ENCODE data around the gene PIAS2.
"Not testable (repeated sequence)": the region's sequence is repeated elsewhere in the genome, so short reads cannot be mapped to it uniquely, and the experiment has no call there.

Gene PIAS2

GRCh38 chr18:46809145-46809544 lies 108.2 kb downstream of the PIAS2 start:
- Histone ChIP-seq H3K4me3 (IDR thresholded peaks at IDR 0.05; ENCODE audit: insufficient read depth, low read depth, low read length) (no peak overlapping the region), H2AFZ (ENCODE audit: low read depth) (no peak overlapping the region), H3K27me3 (ENCODE audit: insufficient read depth, low read depth) (no peaks in the 10 kb centered on the region), H3K9ac (no peak overlapping the region), H3K79me2 (ENCODE audit: insufficient read depth, low read depth) (no peaks in the 10 kb centered on the region), H3K36me3 (ENCODE audit: insufficient read depth) (no peaks in the 10 kb centered on the region), H3K4me1 (ENCODE audit: low read depth, poor library complexity, severe bottlenecking) (no peaks in the 10 kb centered on the region), H4K20me1 (ENCODE audit: insufficient read depth) (no peaks in the 10 kb centered on the region), H3K27ac (no peak overlapping the region), H3K4me2 (no peak overlapping the region)
- TF ChIP-seq CTCF (conservative IDR thresholded peaks at IDR 0.05; ENCODE audit: low read depth, low read length), result no peak

DNA sequence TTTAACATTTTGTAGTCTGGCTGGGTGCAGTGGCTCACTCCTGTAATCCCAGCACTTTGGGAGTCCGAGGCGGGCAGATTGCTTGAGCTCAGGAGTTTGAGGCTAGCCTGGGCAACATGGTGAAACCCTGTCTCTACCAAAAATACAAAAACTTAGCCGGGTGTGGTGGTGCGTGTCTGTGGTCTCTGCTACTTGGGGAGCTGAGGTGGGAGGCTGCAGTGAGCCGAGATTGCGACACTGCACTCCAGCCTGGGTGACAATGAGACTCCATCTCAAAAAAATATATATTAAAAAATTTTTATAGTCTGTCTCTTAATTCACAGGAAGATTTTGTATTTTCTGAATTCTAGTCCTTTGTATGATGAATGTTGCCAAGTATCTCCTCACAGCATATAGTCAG lies 121.4 kb downstream of the PIAS2 start:
- not testable (repeated sequence) for H3K4me1 ChIP-seq (ENCODE audit: low read depth, poor library complexity, severe bottlenecking); H3K4me3 ChIP-seq (IDR thresholded peaks at IDR 0.05; ENCODE audit: insufficient read depth, low read depth, low read length); H3K4me2 ChIP-seq; H3K27ac ChIP-seq; H3K36me3 ChIP-seq (ENCODE audit: insufficient read depth); H3K79me2 ChIP-seq (ENCODE audit: insufficient read depth, low read depth); H3K9ac ChIP-seq; H3K27me3 ChIP-seq (ENCODE audit: insufficient read depth, low read depth); H2AFZ ChIP-seq (ENCODE audit: low read depth); H4K20me1 ChIP-seq (ENCODE audit: insufficient read depth)

DNA sequence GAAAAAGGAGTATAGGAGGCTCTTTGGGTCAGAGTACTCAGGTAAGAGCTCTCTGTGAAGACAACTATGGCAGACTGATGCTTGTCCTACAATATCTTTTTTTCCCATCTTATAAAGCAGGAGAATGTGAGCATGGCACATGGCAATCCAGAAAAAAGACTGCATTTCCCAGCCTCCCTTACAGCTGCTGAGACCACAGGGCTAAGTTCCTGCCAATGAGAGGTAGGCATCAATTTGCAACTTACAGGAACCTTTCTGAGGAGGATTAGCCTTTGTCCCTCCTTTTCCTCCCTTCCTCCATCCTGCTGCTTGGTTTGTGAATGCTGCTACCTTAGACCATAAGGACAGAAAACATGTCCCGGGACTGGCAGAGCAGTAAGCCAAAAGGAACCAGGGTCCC lies 122.7 kb downstream of the PIAS2 start:
- Histone ChIP-seq H3K27me3 (ENCODE audit: insufficient read depth, low read depth) (no peaks in the 10 kb centered on the region), H3K4me3 (IDR thresholded peaks at IDR 0.05; ENCODE audit: insufficient read depth, low read depth, low read length) (no peak overlapping the region), H3K27ac (no peak overlapping the region), H2AFZ (ENCODE audit: low read depth) (no peak overlapping the region), H4K20me1 (ENCODE audit: insufficient read depth) (no peaks in the 10 kb centered on the region), H3K36me3 (ENCODE audit: insufficient read depth) (no peaks in the 10 kb centered on the region), H3K4me2 (no peak overlapping the region), H3K9ac (no peak overlapping the region), H3K79me2 (ENCODE audit: insufficient read depth, low read depth) (no peaks in the 10 kb centered on the region), H3K4me1 (ENCODE audit: low read depth, poor library complexity, severe bottlenecking) (no peaks in the 10 kb centered on the region)
- no peak for TF ChIP-seq CTCF (conservative IDR thresholded peaks at IDR 0.05; ENCODE audit: low read depth, low read length)

DNA sequence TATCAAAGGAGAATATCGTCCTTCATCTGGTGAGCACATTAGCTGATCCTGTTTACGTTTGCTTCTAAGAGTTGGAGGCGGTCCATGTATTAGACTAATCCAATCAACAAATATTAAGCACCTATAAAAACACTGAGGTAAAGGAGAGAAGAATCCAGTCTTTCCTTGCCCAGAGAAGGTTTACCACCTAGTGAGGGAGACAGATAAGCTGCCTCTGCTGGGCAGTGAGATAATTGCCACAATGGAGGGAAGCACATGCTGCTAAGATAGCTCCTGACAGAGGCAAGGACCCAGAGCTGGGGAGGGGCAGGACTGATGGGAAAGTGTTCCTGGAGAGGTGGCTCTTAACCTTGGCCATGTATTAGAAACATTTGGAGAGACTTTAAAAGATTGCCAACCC lies 123.7 kb downstream of the PIAS2 start:
- Histone ChIP-seq H3K79me2 (ENCODE audit: insufficient read depth, low read depth) (no peaks in the 10 kb centered on the region), H3K9ac (no peak overlapping the region), H3K27ac (no peak overlapping the region), H4K20me1 (ENCODE audit: insufficient read depth) (no peaks in the 10 kb centered on the region), H2AFZ (ENCODE audit: low read depth) (no peak overlapping the region), H3K4me1 (ENCODE audit: low read depth, poor library complexity, severe bottlenecking) (no peaks in the 10 kb centered on the region), H3K4me2 (no peak overlapping the region), H3K27me3 (ENCODE audit: insufficient read depth, low read depth) (no peaks in the 10 kb centered on the region), H3K36me3 (ENCODE audit: insufficient read depth) (no peaks in the 10 kb centered on the region), H3K4me3 (IDR thresholded peaks at IDR 0.05; ENCODE audit: insufficient read depth, low read depth, low read length) (no peak overlapping the region)
- TF ChIP-seq CTCF (conservative IDR thresholded peaks at IDR 0.05; ENCODE audit: low read depth, low read length), result 0 out of 2 replicates have a peak, but pooled peaks have one; percentile 12

GRCh38 chr18:46789088-46789487 lies 128.2 kb downstream of the PIAS2 start:
- H3K9ac ChIP-seq, result no peak overlapping the region
- no peak overlapping the region for H2AFZ ChIP-seq (ENCODE audit: low read depth)
- H3K4me1 ChIP-seq (ENCODE audit: low read depth, poor library complexity, severe bottlenecking), result no peaks in the 10 kb centered on the region
- H3K27ac ChIP-seq, result no peak overlapping the region
- H3K36me3 ChIP-seq (ENCODE audit: insufficient read depth), result no peaks in the 10 kb centered on the region
- no peaks in the 10 kb centered on the region for H3K27me3 ChIP-seq (ENCODE audit: insufficient read depth, low read depth)
- no peaks in the 10 kb centered on the region for H3K79me2 ChIP-seq (ENCODE audit: insufficient read depth, low read depth)
- TF ChIP-seq CTCF (conservative IDR thresholded peaks at IDR 0.05; ENCODE audit: low read depth, low read length), result no peak
- H4K20me1 ChIP-seq (ENCODE audit: insufficient read depth), result no peaks in the 10 kb centered on the region
- no peak overlapping the region for H3K4me3 ChIP-seq (IDR thresholded peaks at IDR 0.05; ENCODE audit: insufficient read depth, low read depth, low read length)
- H3K4me2 ChIP-seq, result no peak overlapping the region
